HEK293T (cell line): ENCODE measurements around the gene KLHDC8A.

Experiments used
- CTCF ChIA-PET: fragments of 350-600 bp; formaldehyde crosslinking; extraction: SDS; loops from one replicate; lab custom pipeline; 2021; ENCODE audit warnings: antibody characterized with exemption, inconsistent platforms; lab: Yijun Ruan, JAX
- POLR2A ChIA-PET: fragments of 350-600 bp; formaldehyde crosslinking; extraction: SDS; loops from one replicate; lab custom pipeline; 2020; ENCODE audit warnings: antibody characterized with exemption, inconsistent platforms; lab: Yijun Ruan, JAX
- DNase-seq: peaks from one replicate; pipeline ENCODE4 v3.0.0; 2012; ENCODE audit warnings: mixed read lengths; ENCODE audit errors: extremely low spot score
- ARNT ChIP-seq: fragments of 450-650 bp; IDR thresholded peaks from 2 replicates; pipeline ENCODE4 v1.6.1; 2017; ENCODE audit warnings: mild to moderate bottlenecking
- BHLHE40 ChIP-seq: fragments of 450-650 bp; IDR thresholded peaks from 2 replicates; pipeline ENCODE4 v1.6.1; 2016; ENCODE audit warnings: mild to moderate bottlenecking, moderate library complexity, borderline replicate concordance
- CTBP1 ChIP-seq: fragments of 450-650 bp; IDR thresholded peaks from 2 replicates; pipeline ENCODE4 v1.6.1; 2016; ENCODE audit warnings: borderline replicate concordance
- ELF4 ChIP-seq: fragments of 450-650 bp; IDR thresholded peaks from 2 replicates; pipeline ENCODE4 v1.6.1; 2017; ENCODE audit warnings: antibody characterized with exemption
- FOXA1 ChIP-seq: fragments of 450-650 bp; IDR thresholded peaks from 2 replicates; pipeline ENCODE4 v1.6.1; 2016; ENCODE audit warnings: mild to moderate bottlenecking
- FOXK2 ChIP-seq: fragments of 450-650 bp; IDR thresholded peaks from 2 replicates; pipeline ENCODE4 v1.6.1; 2016; ENCODE audit warnings: mild to moderate bottlenecking
- FOXM1 ChIP-seq: fragments of 450-650 bp; IDR thresholded peaks from 2 replicates; pipeline ENCODE4 v1.6.1; 2017; ENCODE audit warnings: mild to moderate bottlenecking, borderline replicate concordance
- HDGF ChIP-seq: fragments of 450-650 bp; IDR thresholded peaks from 2 replicates; pipeline ENCODE4 v1.6.1; 2017; ENCODE audit warnings: antibody characterized with exemption, borderline replicate concordance
- L3MBTL2 ChIP-seq: fragments of 450-650 bp; conservative IDR thresholded peaks from 2 replicates; pipeline ENCODE4 v1.6.1; 2016; ENCODE audit warnings: mild to moderate bottlenecking
- LEF1 ChIP-seq: fragments of 450-650 bp; IDR thresholded peaks from 2 replicates; pipeline ENCODE4 v1.6.1; 2017; ENCODE audit warnings: mild to moderate bottlenecking, borderline replicate concordance
- NFRKB ChIP-seq: fragments of 450-650 bp; IDR thresholded peaks from 2 replicates; pipeline ENCODE4 v1.6.1; 2016; ENCODE audit warnings: mild to moderate bottlenecking, moderate library complexity
- PKNOX1 ChIP-seq: fragments of 450-650 bp; IDR thresholded peaks from 2 replicates; pipeline ENCODE4 v1.6.1; 2016
- SP1 ChIP-seq: fragments of 450-650 bp; IDR thresholded peaks from 2 replicates; pipeline ENCODE4 v1.6.1; 2017
- ZNF384 ChIP-seq: fragments of 450-650 bp; IDR thresholded peaks from 2 replicates; pipeline ENCODE4 v1.6.1; 2016

Gene KLHDC8A

GRCh38 chr1:205310976-205311704, 45.6 kb downstream of the KLHDC8A start:
- CTCF ChIA-PET, result no interaction called here
- TF ChIP-seq PKNOX1 (no peak), CTBP1 (no peak), FOXA1 (no peak), LEF1 (no peak), ZNF384 (no peak), SP1 (no peak), BHLHE40 (no peak), ELF4 (no peak)
- no peak for DNase-seq
- POLR2A ChIA-PET, result no interaction called here

- no peak for DNase-seq
- CTCF ChIA-PET, result no interaction called here
- POLR2A ChIA-PET, result interaction anchor here (1.0 kb wide), 1 partner anchor 22 kb away, joined by 3 read pairs; no protein-coding TSS in a partner anchor
- TF ChIP-seq NFRKB (no peak), FOXK2 (no peak), ELF4 (no peak), ZNF384 (no peak), SP1 (no peak), PKNOX1 (no peak)
Observed at GRCh38 chr1:205309741-205310140, 47.0 kb downstream of the KLHDC8A start.

GRCh38 chr1:205306929-205307566, 49.7 kb downstream of the KLHDC8A start:
- TF ChIP-seq CTBP1, result no peak
- no peak for TF ChIP-seq ARNT
- TF ChIP-seq BHLHE40, result no peak
- no peak for TF ChIP-seq FOXK2
- no peak for TF ChIP-seq FOXM1
- no peak for TF ChIP-seq HDGF
- CTCF ChIA-PET, result no interaction called here
- POLR2A ChIA-PET, result no interaction called here
- no peak for DNase-seq

GRCh38 chr1:205304695-205305070, 52.0 kb downstream of the KLHDC8A start:
- DNase-seq, result no peak
- POLR2A ChIA-PET, result no interaction called here
- TF ChIP-seq ZNF384 (no peak), FOXK2 (no peak), FOXA1 (no peak), FOXM1 (no peak), BHLHE40 (no peak), NFRKB (no peak), CTBP1 (no peak), L3MBTL2 (no peak), SP1 (no peak), PKNOX1 (no peak), ARNT (no peak), ELF4 (no peak), HDGF (no peak), LEF1 (no peak)
- CTCF ChIA-PET, result interaction anchor here (1.1 kb wide), 1 partner anchor 243 kb away, joined by 3 read pairs; no protein-coding TSS in a partner anchor

GRCh38 chr1:205304046-205304694, 52.6 kb downstream of the KLHDC8A start:
- CTCF ChIA-PET, result interaction anchor here (1.1 kb wide), 1 partner anchor 242 kb away, joined by 3 read pairs; no protein-coding TSS in a partner anchor
- POLR2A ChIA-PET, result no interaction called here
- no peak for DNase-seq
- no peak for TF ChIP-seq CTBP1
- no peak for TF ChIP-seq HDGF

GRCh38 chr1:205303247-205303888, 53.4 kb downstream of the KLHDC8A start:
- POLR2A ChIA-PET, result no interaction called here
- no peak for DNase-seq
- CTCF ChIA-PET, result interaction anchor here (0.7 to 0.9 kb wide), 2 partner anchors 9 to 365 kb away, joined by 3 to 4 read pairs; no protein-coding TSS in a partner anchor
- no peak for TF ChIP-seq CTBP1
- no peak for TF ChIP-seq NFRKB
- TF ChIP-seq FOXA1, result no peak
